HEK293 (cell line): ENCODE measurements around the gene MYO9B.
A peak's percentile ranks its signal among the peaks of the same experiment; 100 is the strongest.

Experiments
- CTCF ChIA-PET: fragments of 350-600 bp; formaldehyde crosslinking; extraction: SDS; loops from one replicate; lab custom pipeline; 2021; ENCODE audit warnings: antibody characterized with exemption; lab: Yijun Ruan, JAX
- POLR2A ChIA-PET: fragments of 300-600 bp; formaldehyde crosslinking; extraction: SDS; loops from one replicate; lab custom pipeline; 2020; ENCODE audit warnings: antibody characterized with exemption, inconsistent platforms; lab: Yijun Ruan, JAX
- H3K27ac ChIP-seq: fragments of 200-500 bp; sonication (Bioruptor generic); 2 replicates; pipeline ENCODE4 v1.5.1; 2014; ENCODE audit warnings: low read depth, low read length, control low read depth, inconsistent platforms; ENCODE audit errors: extremely low read depth
- H3K36me3 ChIP-seq, 2 experiments: fragments of 200-500 bp in 1 of 2; sonication (Bioruptor generic) in 1 of 2; 1 replicate in 1 of 2; 2 replicates in 1 of 2; pipeline ENCODE4 v1.5.1; 2014 to 2017; ENCODE audit warnings: inconsistent platforms in 2 of 2, low read length in 2 of 2; ENCODE audit not compliant: control insufficient read depth in 2 of 2, insufficient read depth in 1 of 2
- H3K4me1 ChIP-seq: fragments of 200-500 bp; sonication (Bioruptor generic); 2 replicates; pipeline ENCODE4 v1.5.1; 2014; ENCODE audit warnings: mild to moderate bottlenecking, low read length, inconsistent platforms; ENCODE audit not compliant: control insufficient read depth, insufficient read depth
- H3K4me3 ChIP-seq: 2 replicates; pipeline ENCODE4 v1.5.1; 2011; ENCODE audit warnings: low read depth, mild to moderate bottlenecking, control low read depth, low read length, moderate library complexity
- H3K9me3 ChIP-seq: fragments of 200-500 bp; sonication (Bioruptor generic); 2 replicates; pipeline ENCODE4 v1.5.1; 2014; ENCODE audit warnings: low read depth, low read length, inconsistent platforms; ENCODE audit not compliant: control insufficient read depth, insufficient read depth
- EGR2 ChIP-seq: fragments of 450-650 bp; formaldehyde crosslinking; IDR thresholded peaks from 2 replicates; pipeline ENCODE4 v1.5.1; 2016; ENCODE audit warnings: low read depth, missing biosample characterization, missing genetic modification characterization
- GFI1B ChIP-seq: fragments of 450-650 bp; formaldehyde crosslinking; IDR thresholded peaks from 2 replicates; pipeline ENCODE4 v1.5.1; 2016; ENCODE audit warnings: missing biosample characterization, missing genetic modification characterization
- KLF1 ChIP-seq: fragments of 450-650 bp; formaldehyde crosslinking; IDR thresholded peaks from 2 replicates; pipeline ENCODE4 v1.5.1; 2016; ENCODE audit warnings: missing biosample characterization, missing genetic modification characterization
- KLF10 ChIP-seq: fragments of 450-650 bp; IDR thresholded peaks from 2 replicates; pipeline ENCODE4 v1.5.1; 2018; ENCODE audit warnings: missing biosample characterization, mild to moderate bottlenecking, missing genetic modification characterization
- MEIS1 ChIP-seq: sonication (generic); formaldehyde crosslinking; IDR thresholded peaks from 2 replicates; pipeline ENCODE4 v1.8.1; 2022; ENCODE audit warnings: missing genetic modification reagents, mild to moderate bottlenecking, borderline replicate concordance
- ZBTB6 ChIP-seq: fragments of 450-650 bp; formaldehyde crosslinking; IDR thresholded peaks from 2 replicates; pipeline ENCODE4 v1.5.1; 2017; ENCODE audit warnings: missing biosample characterization, missing genetic modification characterization
- ZEB2 ChIP-seq: fragments of 450-650 bp; formaldehyde crosslinking; IDR thresholded peaks from 2 replicates; pipeline ENCODE4 v1.5.1; 2016; ENCODE audit warnings: missing biosample characterization, missing genetic modification characterization
- ZFHX2 ChIP-seq: fragments of 450-650 bp; formaldehyde crosslinking; conservative IDR thresholded peaks from 2 replicates; pipeline ENCODE4 v1.5.1; 2016; ENCODE audit warnings: missing biosample characterization, missing genetic modification characterization
- ZFP69B ChIP-seq: fragments of 450-650 bp; formaldehyde crosslinking; IDR thresholded peaks from 2 replicates; pipeline ENCODE4 v1.5.1; 2016; ENCODE audit warnings: missing biosample characterization, missing genetic modification characterization
- ZIC2 ChIP-seq: fragments of 450-650 bp; formaldehyde crosslinking; IDR thresholded peaks from 2 replicates; pipeline ENCODE4 v1.5.1; 2016; ENCODE audit warnings: missing biosample characterization, missing genetic modification characterization
- ZNF132 ChIP-seq: fragments of 450-650 bp; formaldehyde crosslinking; IDR thresholded peaks from 2 replicates; pipeline ENCODE4 v1.5.1; 2017; ENCODE audit warnings: missing biosample characterization, missing genetic modification characterization, borderline replicate concordance
- ZNF18 ChIP-seq: fragments of 450-650 bp; formaldehyde crosslinking; IDR thresholded peaks from 2 replicates; pipeline ENCODE4 v1.5.1; 2016; ENCODE audit warnings: missing biosample characterization, missing genetic modification characterization
- ZNF266 ChIP-seq: fragments of 450-650 bp; formaldehyde crosslinking; IDR thresholded peaks from 2 replicates; pipeline ENCODE4 v1.5.1; 2016; ENCODE audit warnings: missing biosample characterization, missing genetic modification characterization, low read depth
- ZNF335 ChIP-seq: fragments of 450-650 bp; formaldehyde crosslinking; conservative IDR thresholded peaks from 2 replicates; pipeline ENCODE4 v1.5.1; 2016; ENCODE audit warnings: missing biosample characterization, missing genetic modification characterization
- ZNF398 ChIP-seq: fragments of 450-650 bp; formaldehyde crosslinking; IDR thresholded peaks from 2 replicates; pipeline ENCODE4 v1.5.1; 2017; ENCODE audit warnings: missing biosample characterization, missing genetic modification characterization
- ZNF654 ChIP-seq: fragments of 450-650 bp; formaldehyde crosslinking; IDR thresholded peaks from 2 replicates; pipeline ENCODE4 v1.5.1; 2016; ENCODE audit warnings: low read depth, missing biosample characterization, missing genetic modification characterization
- ZNF664 ChIP-seq: fragments of 450-650 bp; formaldehyde crosslinking; IDR thresholded peaks from 2 replicates; pipeline ENCODE4 v1.5.1; 2016; ENCODE audit warnings: missing biosample characterization, missing genetic modification characterization
- ZNF76 ChIP-seq: fragments of 450-650 bp; formaldehyde crosslinking; IDR thresholded peaks from 2 replicates; pipeline ENCODE4; 2016; ENCODE audit warnings: low read depth, missing biosample characterization, missing genetic modification characterization, borderline replicate concordance
- ZXDB ChIP-seq: fragments of 450-650 bp; formaldehyde crosslinking; IDR thresholded peaks from 2 replicates; pipeline ENCODE4 v1.5.1; 2016; ENCODE audit warnings: missing biosample characterization, missing genetic modification characterization
- TF ChIP-seq, protein P1 (sequence below): fragments of 450-650 bp; formaldehyde crosslinking; IDR thresholded peaks from 2 replicates; pipeline ENCODE4 v1.5.1; 2016; ENCODE audit warnings: missing biosample characterization, missing genetic modification characterization

MYO9B gene

GRCh38 chr19:17073869-17074633 lies 1.5 kb upstream of the MYO9B start:
- H3K27ac ChIP-seq, result no peak overlapping the region
- H3K4me1 ChIP-seq, result peaks cover 8% of the 10 kb centered on the region
- peak overlapping the region; percentile 89 for H3K4me3 ChIP-seq
- no peaks in the 10 kb centered on the region for H3K9me3 ChIP-seq
- ChIA-PET CTCF (interaction anchor here (0.5 to 0.7 kb wide), 4 partner anchors 21 to 384 kb away, joined by 3 to 4 read pairs (median 4); no protein-coding TSS in a partner anchor), POLR2A (interaction anchor here (0.7 to 1.4 kb wide), 2 partner anchors 141 to 231 kb away, joined by 3 to 5 read pairs; partner anchors contain the start of gene USE1)
- TF ChIP-seq KLF1 (tag by site-specific recombination) (no peak), ZEB2 (tag by site-specific recombination) (no peak), KLF10 (tag by site-specific recombination) (no peak), ZNF335 (tag by site-specific recombination) (peak; percentile 57)
- TF ChIP-seq, protein P1, sequence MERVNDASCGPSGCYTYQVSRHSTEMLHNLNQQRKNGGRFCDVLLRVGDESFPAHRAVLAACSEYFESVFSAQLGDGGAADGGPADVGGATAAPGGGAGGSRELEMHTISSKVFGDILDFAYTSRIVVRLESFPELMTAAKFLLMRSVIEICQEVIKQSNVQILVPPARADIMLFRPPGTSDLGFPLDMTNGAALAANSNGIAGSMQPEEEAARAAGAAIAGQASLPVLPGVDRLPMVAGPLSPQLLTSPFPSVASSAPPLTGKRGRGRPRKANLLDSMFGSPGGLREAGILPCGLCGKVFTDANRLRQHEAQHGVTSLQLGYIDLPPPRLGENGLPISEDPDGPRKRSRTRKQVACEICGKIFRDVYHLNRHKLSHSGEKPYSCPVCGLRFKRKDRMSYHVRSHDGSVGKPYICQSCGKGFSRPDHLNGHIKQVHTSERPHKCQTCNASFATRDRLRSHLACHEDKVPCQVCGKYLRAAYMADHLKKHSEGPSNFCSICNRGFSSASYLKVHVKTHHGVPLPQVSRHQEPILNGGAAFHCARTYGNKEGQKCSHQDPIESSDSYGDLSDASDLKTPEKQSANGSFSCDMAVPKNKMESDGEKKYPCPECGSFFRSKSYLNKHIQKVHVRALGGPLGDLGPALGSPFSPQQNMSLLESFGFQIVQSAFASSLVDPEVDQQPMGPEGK (tag by site-specific recombination), result 0 out of 2 replicates have a peak, but pooled peaks have one; percentile 15
- TF ChIP-seq, all 188 proteins: peak for 2
- peaks cover 12 to 42% of the 10 kb centered on the region in 2 experiments; a peak in 2 of 3 replicates for H3K36me3 ChIP-seq

GRCh38 chr19:17074634-17075034 lies 943 bp upstream of the MYO9B start:
- H3K9me3 ChIP-seq, result no peaks in the 10 kb centered on the region
- peak overlapping the region; percentile 62; the same call in 1 of the 2 replicates for H3K27ac ChIP-seq
- CTCF ChIA-PET, result interaction anchor here (0.6 to 0.7 kb wide), 4 partner anchors 22 to 208 kb away, joined by 3 to 6 read pairs (median 4); no protein-coding TSS in a partner anchor
- peaks cover 8% of the 10 kb centered on the region for H3K4me1 ChIP-seq
- POLR2A ChIA-PET, result interaction anchor here (0.7 to 1.4 kb wide), 2 partner anchors 141 to 231 kb away, joined by 3 to 5 read pairs; partner anchors contain the start of gene USE1
- peaks cover 12 to 38% of the 10 kb centered on the region in 2 experiments; a peak in 2 of 3 replicates for H3K36me3 ChIP-seq
- peak; percentile 8; the same call in 1 of the 2 replicates for TF ChIP-seq ZNF664
- TF ChIP-seq ZNF18 (tag by site-specific recombination), result no peak
- TF ChIP-seq ZNF654, result no peak
- TF ChIP-seq ZBTB6 (tag by site-specific recombination), result peak; percentile 80
- no peak for TF ChIP-seq ZNF132 (tag by site-specific recombination)
- 0 out of 2 replicates have a peak, but pooled peaks have one; percentile 16 for TF ChIP-seq ZNF76 (tag by site-specific recombination)
- peak overlapping the region; percentile 89 for H3K4me3 ChIP-seq

DNA sequence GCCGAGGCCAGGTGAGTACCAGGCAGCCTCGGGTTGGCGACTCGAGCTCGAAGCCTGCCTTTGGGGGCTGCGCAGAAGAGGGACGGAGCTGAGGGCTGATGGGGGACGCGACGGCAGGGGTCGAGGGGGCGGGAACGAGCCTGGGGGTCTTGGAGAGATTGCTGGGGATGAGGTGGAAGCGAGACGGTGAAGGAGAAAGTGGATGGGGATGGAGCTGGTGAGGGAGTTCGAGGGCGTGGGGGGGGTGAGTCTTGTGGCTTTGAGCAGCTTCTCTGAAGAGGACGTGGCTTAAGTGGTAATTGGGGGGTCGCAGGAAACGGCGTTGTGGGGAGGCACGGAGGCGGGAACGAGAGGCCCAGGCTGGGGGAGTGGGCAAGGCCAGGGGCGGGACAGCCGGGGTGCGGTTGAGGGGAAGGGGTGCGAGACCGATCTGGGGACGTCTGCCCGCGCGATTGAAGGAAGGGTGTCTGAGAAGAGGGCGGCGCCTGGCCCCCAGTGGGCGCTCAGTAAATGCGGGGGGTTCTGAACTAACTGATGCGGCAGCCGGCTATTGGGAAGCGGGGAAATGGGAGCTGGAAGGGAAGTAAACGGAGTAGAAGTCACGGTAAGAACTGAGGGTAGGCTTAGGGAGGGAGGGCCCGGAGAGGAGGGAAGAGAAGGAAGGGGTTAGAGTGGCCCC lies 426 bp downstream of the MYO9B start:
- Histone ChIP-seq H3K4me1 (peaks cover 8% of the 10 kb centered on the region), H3K27ac (peak overlapping the region; percentile 68; the same call in 1 of the 2 replicates), H3K9me3 (no peaks in the 10 kb centered on the region), H3K36me3 (peaks cover 12 to 26% of the 10 kb centered on the region in 2 experiments; a peak in 2 of 3 replicates), H3K4me3 (peak overlapping the region; percentile 96)
- CTCF ChIA-PET, result interaction anchor here (0.5 to 1.3 kb wide), 3 partner anchors 44 to 191 kb away, joined by 3 to 6 read pairs (median 4); partner anchors contain the start of gene BABAM1
- POLR2A ChIA-PET, result interaction anchor here (0.5 to 2.3 kb wide), 10 partner anchors 9 to 816 kb away, joined by 3 to 9 read pairs (median 5); partner anchors contain the start of genes MRPL34, OCEL1 and USE1
- TF ChIP-seq ZFP69B (tag by site-specific recombination) (peak; percentile 13; the same call in 1 of the 2 replicates), MEIS1 (no peak), ZNF266 (no peak), EGR2 (peak; percentile 76), ZIC2 (tag by site-specific recombination) (peak; percentile 44; the same call in 1 of the 2 replicates), ZNF398 (peak; percentile 98), ZXDB (no peak), GFI1B (tag by site-specific recombination) (no peak), ZFHX2 (tag by site-specific recombination) (peak; percentile 79)
